Measurements from ENCODE around the gene LDLRAD4. TPM values are rescaled to one million over a fixed set of nuclear protein-coding genes. Genes with fewer than 3 reads are reported as not detected.

The LDLRAD4 gene
- polyA plus RNA-seq, 1 donor = 9.1 TPM

DNA sequence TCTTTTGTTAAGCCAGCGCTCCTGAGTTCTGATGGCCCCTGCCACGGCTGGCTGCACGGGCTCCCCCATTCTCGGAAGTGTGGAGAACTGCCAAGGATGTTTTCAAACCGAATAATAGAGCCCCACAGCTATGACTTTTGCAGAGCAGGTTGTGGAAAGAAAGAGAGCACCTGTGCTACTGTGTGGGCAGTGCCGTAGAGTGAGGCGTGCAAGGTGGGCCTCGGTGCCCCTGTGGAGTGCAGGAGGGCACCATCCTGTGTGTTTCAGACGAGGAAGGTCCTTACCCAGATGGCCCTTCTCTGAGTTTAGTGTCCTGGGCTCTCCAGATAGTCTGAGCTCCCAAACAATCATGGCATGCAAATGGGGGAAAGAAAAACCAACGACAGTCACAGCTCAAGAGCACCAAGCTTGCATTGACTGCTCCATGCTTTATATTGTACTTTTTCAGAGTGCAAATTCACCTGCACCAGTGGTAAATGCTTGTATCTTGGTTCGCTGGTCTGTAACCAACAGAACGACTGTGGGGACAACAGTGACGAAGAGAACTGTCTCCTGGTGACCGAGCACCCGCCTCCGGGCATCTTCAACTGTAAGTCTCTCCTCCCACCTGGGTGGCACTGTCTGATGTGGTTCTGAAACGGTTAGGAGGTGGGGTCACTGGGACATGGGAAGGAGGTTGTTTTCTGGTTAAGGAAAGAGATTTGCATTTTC is 219.4 kb downstream of the LDLRAD4 start:
- H3K27ac ChIP-seq (ENCODE audit: low read length) = no peak overlapping the region
- no peak overlapping the region for H3K4me3 ChIP-seq (ENCODE audit: low read length)
- H3K4me1 ChIP-seq (ENCODE audit: control insufficient read depth, insufficient read depth, low read length) = no peaks in the 10 kb centered on the region
- DNase-seq = no peak
- H3K27me3 ChIP-seq (ENCODE audit: control insufficient read depth, insufficient read depth, low read length) = no peaks in the 10 kb centered on the region
- H3K36me3 ChIP-seq (ENCODE audit: control insufficient read depth, insufficient read depth, low read length) = no peaks in the 10 kb centered on the region
- 80% methylated on average over 1 of the region's 17 CpGs for WGBS (ENCODE audit: insufficient coverage, low lambda C conversion rate)
- H3K9me3 ChIP-seq (ENCODE audit: control insufficient read depth, low read depth, low read length) = no peaks in the 10 kb centered on the region

- Histone ChIP-seq H3K36me3 (ENCODE audit: control insufficient read depth, insufficient read depth, low read length) (no peaks in the 10 kb centered on the region), H3K4me3 (ENCODE audit: low read length) (no peak overlapping the region), H3K27ac (ENCODE audit: low read length) (no peak overlapping the region), H3K9me3 (ENCODE audit: control insufficient read depth, low read depth, low read length) (no peaks in the 10 kb centered on the region), H3K4me1 (ENCODE audit: control insufficient read depth, insufficient read depth, low read length) (no peaks in the 10 kb centered on the region), H3K27me3 (ENCODE audit: control insufficient read depth, insufficient read depth, low read length) (no peaks in the 10 kb centered on the region)
- WGBS (ENCODE audit: insufficient coverage, low lambda C conversion rate) = no CpG with 5 or more reads among the region's 4 CpGs
- no peak for DNase-seq
Observed at GRCh38 chr18:13438507-13439056, 220.0 kb downstream of the LDLRAD4 start.

DNA sequence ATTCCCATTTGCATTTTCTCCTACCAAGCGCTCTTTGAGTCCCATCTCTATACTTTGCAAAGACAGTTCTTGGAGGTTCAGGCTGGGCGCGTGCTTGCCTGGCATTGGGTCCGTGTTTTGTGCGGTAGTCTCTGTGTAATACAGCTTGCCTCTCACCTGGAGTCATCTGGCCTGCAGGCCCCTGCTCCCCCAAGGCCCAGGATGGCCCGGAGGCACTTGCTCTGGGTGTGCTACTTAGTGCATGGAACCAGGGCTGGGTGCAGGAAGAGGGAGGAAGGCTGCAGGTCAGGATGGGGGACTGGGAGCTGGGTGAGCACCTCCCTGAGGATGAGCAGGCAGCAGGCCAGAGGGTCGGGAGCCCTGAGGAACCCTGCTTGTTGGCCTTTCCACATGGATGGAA is 220.9 kb downstream of the LDLRAD4 start:
- H3K9me3 ChIP-seq (ENCODE audit: control insufficient read depth, low read depth, low read length) = no peaks in the 10 kb centered on the region
- H3K36me3 ChIP-seq (ENCODE audit: control insufficient read depth, insufficient read depth, low read length) = no peaks in the 10 kb centered on the region
- H3K4me3 ChIP-seq (ENCODE audit: low read length) = no peak overlapping the region
- H3K27me3 ChIP-seq (ENCODE audit: control insufficient read depth, insufficient read depth, low read length) = no peaks in the 10 kb centered on the region
- H3K27ac ChIP-seq (ENCODE audit: low read length) = no peak overlapping the region
- no peaks in the 10 kb centered on the region for H3K4me1 ChIP-seq (ENCODE audit: control insufficient read depth, insufficient read depth, low read length)
- DNase-seq = no peak
- 100% methylated on average over 1 of the region's 7 CpGs for WGBS (ENCODE audit: insufficient coverage, low lambda C conversion rate)

DNA sequence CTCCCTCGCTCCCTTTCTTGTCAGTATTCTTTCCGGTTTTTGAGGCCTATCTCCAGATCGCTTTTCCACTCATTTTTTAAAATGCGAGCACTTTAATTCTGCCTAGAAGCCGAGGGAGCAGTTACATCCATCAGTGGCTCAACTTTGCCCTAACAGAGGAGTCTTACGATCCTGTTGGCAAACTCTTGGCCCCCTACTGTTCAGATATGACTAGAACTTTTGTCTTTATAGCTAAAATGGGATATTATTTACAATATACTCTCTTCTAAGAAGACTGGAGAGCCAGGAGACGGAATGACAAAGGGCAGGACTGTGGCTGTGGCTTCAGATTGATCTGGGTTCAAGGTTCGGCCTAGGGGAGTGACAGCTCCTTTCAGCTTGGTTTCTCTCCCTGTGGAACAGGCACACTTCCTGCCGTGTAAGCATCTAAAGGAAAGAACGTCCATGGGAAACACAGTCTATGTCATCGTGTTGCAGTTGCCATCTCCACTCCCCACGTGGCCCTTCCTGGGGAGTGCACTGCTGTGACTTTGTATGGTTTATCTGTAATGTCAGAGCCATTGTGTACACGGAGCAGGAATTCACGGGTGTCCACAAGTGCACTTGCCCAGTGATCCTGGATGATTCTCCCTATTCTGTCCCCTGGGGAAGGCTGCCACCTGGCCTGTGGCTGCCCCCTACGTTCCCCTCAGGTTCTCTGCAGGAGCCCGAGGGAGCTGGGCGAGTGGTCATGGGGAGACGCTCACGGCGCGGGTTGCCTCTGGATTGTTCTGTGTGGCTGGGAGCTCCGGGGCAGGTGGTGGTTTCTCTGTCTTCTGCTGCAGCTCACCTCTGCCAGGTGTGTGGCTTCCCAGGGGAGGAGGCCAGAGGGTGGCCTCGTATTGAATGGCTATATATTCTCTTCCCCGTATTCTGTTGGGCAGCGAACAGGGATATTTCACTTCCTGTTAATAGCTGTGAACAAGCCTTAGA is 222.0 kb downstream of the LDLRAD4 start:
- no peaks in the 10 kb centered on the region for H3K9me3 ChIP-seq (ENCODE audit: control insufficient read depth, low read depth, low read length)
- no peaks in the 10 kb centered on the region for H3K36me3 ChIP-seq (ENCODE audit: control insufficient read depth, insufficient read depth, low read length)
- H3K4me1 ChIP-seq (ENCODE audit: control insufficient read depth, insufficient read depth, low read length) = no peaks in the 10 kb centered on the region
- H3K4me3 ChIP-seq (ENCODE audit: low read length) = no peak overlapping the region
- no peak for DNase-seq
- 100% methylated on average over 1 of the region's 25 CpGs for WGBS (ENCODE audit: insufficient coverage, low lambda C conversion rate)
- H3K27ac ChIP-seq (ENCODE audit: low read length) = no peak overlapping the region
- no peaks in the 10 kb centered on the region for H3K27me3 ChIP-seq (ENCODE audit: control insufficient read depth, insufficient read depth, low read length)

- 91% methylated on average over 1 of the region's 3 CpGs for WGBS (ENCODE audit: insufficient coverage, low lambda C conversion rate)
- no peak for DNase-seq
- Histone ChIP-seq H3K4me3 (ENCODE audit: low read length) (no peak overlapping the region), H3K4me1 (ENCODE audit: control insufficient read depth, insufficient read depth, low read length) (no peaks in the 10 kb centered on the region), H3K27ac (ENCODE audit: low read length) (no peak overlapping the region), H3K36me3 (ENCODE audit: control insufficient read depth, insufficient read depth, low read length) (no peaks in the 10 kb centered on the region), H3K27me3 (ENCODE audit: control insufficient read depth, insufficient read depth, low read length) (peaks cover 3% of the 10 kb centered on the region), H3K9me3 (ENCODE audit: control insufficient read depth, low read depth, low read length) (no peaks in the 10 kb centered on the region)
Observed at GRCh38 chr18:13441736-13442135, 223.2 kb downstream of the LDLRAD4 start.

DNA sequence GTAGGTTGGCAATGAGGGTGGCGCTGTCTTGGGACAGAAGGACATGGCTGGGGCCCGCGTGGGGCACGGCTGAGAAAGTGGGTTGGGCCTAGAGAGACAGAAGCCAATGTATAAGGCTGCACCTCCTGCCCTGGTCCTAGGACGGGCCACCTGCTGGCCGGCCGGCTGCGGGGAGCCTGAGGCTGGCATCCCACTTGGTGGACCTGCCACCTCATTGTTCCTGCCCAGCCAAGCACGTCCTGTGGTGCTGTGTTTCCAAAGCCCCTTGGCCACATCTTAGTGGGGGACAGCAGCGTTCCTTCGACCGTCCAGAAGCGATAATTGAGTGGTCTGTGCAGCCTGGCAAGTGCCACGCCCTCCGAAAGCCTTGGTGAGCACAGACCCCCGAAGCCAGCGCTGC is 223.9 kb downstream of the LDLRAD4 start:
- no peak overlapping the region for H3K4me3 ChIP-seq (ENCODE audit: low read length)
- H3K4me1 ChIP-seq (ENCODE audit: control insufficient read depth, insufficient read depth, low read length) = no peaks in the 10 kb centered on the region
- no peak overlapping the region for H3K27ac ChIP-seq (ENCODE audit: low read length)
- peaks cover 4% of the 10 kb centered on the region for H3K27me3 ChIP-seq (ENCODE audit: control insufficient read depth, insufficient read depth, low read length)
- no peaks in the 10 kb centered on the region for H3K9me3 ChIP-seq (ENCODE audit: control insufficient read depth, low read depth, low read length)
- no peaks in the 10 kb centered on the region for H3K36me3 ChIP-seq (ENCODE audit: control insufficient read depth, insufficient read depth, low read length)
- WGBS (ENCODE audit: insufficient coverage, low lambda C conversion rate) = no CpG with 5 or more reads among the region's 17 CpGs
- DNase-seq = no peak

DNA sequence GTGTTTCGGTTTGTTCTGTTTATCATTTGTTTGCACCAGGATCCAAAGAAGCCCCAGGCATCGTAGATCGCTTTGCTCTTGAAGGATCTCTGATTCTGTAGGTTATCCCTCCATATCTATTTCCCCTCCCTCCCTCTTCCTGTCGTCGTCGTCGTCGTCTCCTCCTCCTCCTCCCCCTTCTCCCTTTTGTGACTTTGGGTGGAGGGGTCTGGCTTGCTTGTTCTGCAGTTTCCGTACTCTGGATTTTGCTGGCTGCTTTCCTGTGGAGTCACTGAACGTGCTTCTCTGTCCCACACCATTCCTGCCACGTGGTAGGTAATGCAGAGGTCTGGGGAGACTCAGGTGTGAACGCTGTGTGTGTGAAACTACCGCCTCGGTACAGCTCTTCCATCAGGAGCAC is 225.0 kb downstream of the LDLRAD4 start:
- no peak for DNase-seq
- Histone ChIP-seq H3K27ac (ENCODE audit: low read length) (no peak overlapping the region), H3K4me3 (ENCODE audit: low read length) (no peak overlapping the region), H3K27me3 (ENCODE audit: control insufficient read depth, insufficient read depth, low read length) (peaks cover 14% of the 10 kb centered on the region), H3K36me3 (ENCODE audit: control insufficient read depth, insufficient read depth, low read length) (no peaks in the 10 kb centered on the region), H3K4me1 (ENCODE audit: control insufficient read depth, insufficient read depth, low read length) (no peaks in the 10 kb centered on the region), H3K9me3 (ENCODE audit: control insufficient read depth, low read depth, low read length) (no peaks in the 10 kb centered on the region)
- no CpG with 5 or more reads among the region's 14 CpGs for WGBS (ENCODE audit: insufficient coverage, low lambda C conversion rate)

DNA sequence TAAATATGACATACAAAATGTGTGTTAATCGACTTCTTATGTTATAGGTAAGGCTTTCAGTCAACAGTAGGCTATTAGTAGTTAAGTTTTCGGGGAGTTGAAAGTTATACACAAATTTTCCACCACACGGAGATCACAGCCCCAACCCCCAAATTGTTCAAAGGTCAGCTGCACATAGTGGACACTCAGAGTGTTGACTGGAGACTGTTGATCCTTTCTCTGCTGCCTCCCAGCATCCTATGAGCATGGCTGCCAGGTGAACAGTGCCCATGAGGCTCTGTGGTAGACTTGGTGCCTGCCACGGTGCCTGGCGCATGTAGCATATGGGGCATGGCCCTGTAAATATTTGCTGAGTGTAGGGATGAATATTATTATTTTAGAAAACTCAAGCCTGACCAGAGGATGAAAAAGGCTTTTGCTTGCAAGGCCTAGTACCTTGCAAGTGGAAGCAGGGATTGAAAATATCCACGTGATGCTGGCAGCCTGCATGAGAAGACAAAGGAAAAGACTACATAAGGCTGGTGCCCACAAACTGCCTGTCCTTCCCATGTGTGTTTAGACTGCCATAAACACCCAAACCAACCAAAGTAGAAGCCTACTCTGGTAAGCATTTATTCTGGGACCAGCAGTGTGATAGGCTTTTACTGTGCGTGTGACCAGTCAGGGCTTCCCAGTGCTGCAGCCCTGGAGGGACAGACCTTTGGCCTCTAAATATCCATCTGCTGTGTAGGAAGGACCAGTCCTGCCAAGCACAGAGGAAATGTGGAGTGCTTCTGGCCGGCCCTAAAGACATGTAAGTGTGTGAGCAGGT is 226.1 kb downstream of the LDLRAD4 start:
- WGBS (ENCODE audit: insufficient coverage, low lambda C conversion rate) = no CpG with 5 or more reads among the region's 8 CpGs

DNA sequence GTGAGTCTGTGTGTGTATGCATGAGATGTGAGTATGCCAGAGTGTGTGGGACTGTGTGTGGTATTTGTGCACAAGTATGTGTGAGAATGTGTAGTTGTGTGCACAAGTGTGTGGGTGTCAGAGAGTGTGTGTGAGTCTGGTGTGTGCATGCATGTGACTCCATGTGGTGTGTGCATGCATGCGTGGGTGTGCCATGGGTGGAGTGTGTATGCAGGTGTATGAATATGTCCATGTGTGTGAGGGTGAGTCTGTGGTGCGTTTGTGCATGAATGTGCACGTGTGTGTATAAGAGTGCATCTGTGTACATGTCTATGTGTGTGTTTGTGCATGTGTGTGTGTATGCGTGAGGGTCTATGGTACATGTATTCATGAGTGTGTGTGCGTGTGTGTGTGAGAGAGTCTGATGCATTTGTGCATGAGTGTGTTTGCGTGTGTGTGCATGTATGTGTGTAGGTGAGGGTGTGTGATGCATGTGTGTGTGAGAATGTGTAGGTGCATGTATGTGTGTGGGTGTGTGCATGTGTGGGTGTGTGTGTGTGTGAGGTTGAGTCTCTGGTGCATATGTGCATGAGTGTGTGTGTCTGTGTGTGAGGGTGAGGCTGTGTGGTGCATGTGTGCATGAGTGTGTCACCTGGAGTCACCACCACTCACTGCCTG is 226.8 kb downstream of the LDLRAD4 start:
- Histone ChIP-seq H3K27ac (ENCODE audit: low read length) (no peak overlapping the region), H3K27me3 (ENCODE audit: control insufficient read depth, insufficient read depth, low read length) (peaks cover 17% of the 10 kb centered on the region), H3K4me3 (ENCODE audit: low read length) (no peak overlapping the region), H3K9me3 (ENCODE audit: control insufficient read depth, low read depth, low read length) (no peaks in the 10 kb centered on the region), H3K36me3 (ENCODE audit: control insufficient read depth, insufficient read depth, low read length) (no peaks in the 10 kb centered on the region), H3K4me1 (ENCODE audit: control insufficient read depth, insufficient read depth, low read length) (no peaks in the 10 kb centered on the region)
- WGBS (ENCODE audit: insufficient coverage, low lambda C conversion rate) = no CpG with 5 or more reads among the region's 6 CpGs
- DNase-seq = no peak

More for the DNA sequence above, 226.1 kb downstream of the LDLRAD4 start:
- no peak for DNase-seq
- Histone ChIP-seq H3K27ac (ENCODE audit: low read length) (no peak overlapping the region), H3K9me3 (ENCODE audit: control insufficient read depth, low read depth, low read length) (no peaks in the 10 kb centered on the region), H3K36me3 (ENCODE audit: control insufficient read depth, insufficient read depth, low read length) (no peaks in the 10 kb centered on the region), H3K27me3 (ENCODE audit: control insufficient read depth, insufficient read depth, low read length) (peaks cover 17% of the 10 kb centered on the region), H3K4me1 (ENCODE audit: control insufficient read depth, insufficient read depth, low read length) (no peaks in the 10 kb centered on the region), H3K4me3 (ENCODE audit: low read length) (no peak overlapping the region)

Data from large intestine (tissue), 3 donors.